Omental fat pad (tissue), 4 donors: ENCODE measurements around the gene CCNC. TPM values are rescaled to one million over a fixed set of nuclear protein-coding genes. Genes with fewer than 3 reads are reported as not detected.

Experiments used
- ATAC-seq: fragments of 150-250 bp; one replicate; pipeline ENCODE4 v1.9.1; 2016; ENCODE audit warnings: mild to moderate bottlenecking, moderate library complexity; ENCODE audit not compliant: low FRiP score
- DNase-seq: peaks from one replicate; pipeline ENCODE4 v3.0.0-alpha.2; 2019; ENCODE audit warnings: low spot score
- total RNA-seq, 4 donors: library from RNA; depleted of rRNA; stranded (reverse); fragments of >200 nt; gene quantifications; one replicate each; pipeline ENCODE4 v1.1.0, GENCODE V29; 2016
- TF ChIP-seq, protein P1 (sequence below), 3 donors: fragments of 450-650 bp; IDR thresholded peaks; one replicate each; pipeline ENCODE4 v1.5.1; 2016 to 2017; ENCODE audit warnings: antibody characterized with exemption in 3 of 3, mild to moderate bottlenecking in 3 of 3, moderate library complexity in 2 of 3

The CCNC gene
- total RNA-seq, 4 donors from 2014 or later, result 49.6 to 59.9 (median 50.3) TPM

- TF ChIP-seq, protein P1, sequence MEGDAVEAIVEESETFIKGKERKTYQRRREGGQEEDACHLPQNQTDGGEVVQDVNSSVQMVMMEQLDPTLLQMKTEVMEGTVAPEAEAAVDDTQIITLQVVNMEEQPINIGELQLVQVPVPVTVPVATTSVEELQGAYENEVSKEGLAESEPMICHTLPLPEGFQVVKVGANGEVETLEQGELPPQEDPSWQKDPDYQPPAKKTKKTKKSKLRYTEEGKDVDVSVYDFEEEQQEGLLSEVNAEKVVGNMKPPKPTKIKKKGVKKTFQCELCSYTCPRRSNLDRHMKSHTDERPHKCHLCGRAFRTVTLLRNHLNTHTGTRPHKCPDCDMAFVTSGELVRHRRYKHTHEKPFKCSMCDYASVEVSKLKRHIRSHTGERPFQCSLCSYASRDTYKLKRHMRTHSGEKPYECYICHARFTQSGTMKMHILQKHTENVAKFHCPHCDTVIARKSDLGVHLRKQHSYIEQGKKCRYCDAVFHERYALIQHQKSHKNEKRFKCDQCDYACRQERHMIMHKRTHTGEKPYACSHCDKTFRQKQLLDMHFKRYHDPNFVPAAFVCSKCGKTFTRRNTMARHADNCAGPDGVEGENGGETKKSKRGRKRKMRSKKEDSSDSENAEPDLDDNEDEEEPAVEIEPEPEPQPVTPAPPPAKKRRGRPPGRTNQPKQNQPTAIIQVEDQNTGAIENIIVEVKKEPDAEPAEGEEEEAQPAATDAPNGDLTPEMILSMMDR (IDR thresholded peaks at IDR 0.05), result no peak
- DNase-seq, result no peak
- ATAC-seq, result no peak
These were observed 42.7 kb upstream of the CCNC start for GRCh38 chr6:99611148-99611547.

DNA sequence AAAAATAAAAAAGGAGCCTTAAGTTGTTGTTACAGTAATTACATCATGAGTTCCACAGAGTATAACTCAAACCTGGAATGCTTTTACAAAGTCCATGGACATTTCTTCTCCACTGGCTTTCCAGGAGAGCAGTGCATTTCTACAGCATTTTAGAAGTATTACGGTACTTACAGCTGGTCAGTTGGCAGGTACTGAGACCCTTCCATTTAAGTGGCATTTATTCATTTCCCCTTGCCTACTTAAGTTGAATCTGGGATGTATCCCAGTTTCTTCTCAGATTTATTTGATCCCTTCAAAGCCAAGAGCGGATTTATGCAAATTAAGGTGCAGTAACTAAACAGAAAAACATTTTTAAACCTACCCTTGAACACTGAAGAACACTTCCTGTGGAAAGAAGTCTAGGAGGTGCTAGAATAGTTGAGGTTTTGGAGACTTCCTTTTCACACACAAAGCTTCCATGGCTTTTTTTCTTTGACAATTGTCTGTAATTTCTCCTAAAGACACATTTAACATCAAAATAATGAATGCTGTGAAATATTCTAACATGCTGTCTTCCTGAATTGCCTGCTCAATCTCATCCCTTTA, 41.5 kb upstream of the CCNC start:
- TF ChIP-seq, protein P1 (IDR thresholded peaks at IDR 0.05), result no peak
- ATAC-seq (no peak), DNase-seq (no peak)

- no peak for ATAC-seq
- TF ChIP-seq, protein P1 (IDR thresholded peaks at IDR 0.05), result no peak
- no peak for DNase-seq
These were observed 40.5 kb upstream of the CCNC start for GRCh38 chr6:99608886-99609482.

DNA sequence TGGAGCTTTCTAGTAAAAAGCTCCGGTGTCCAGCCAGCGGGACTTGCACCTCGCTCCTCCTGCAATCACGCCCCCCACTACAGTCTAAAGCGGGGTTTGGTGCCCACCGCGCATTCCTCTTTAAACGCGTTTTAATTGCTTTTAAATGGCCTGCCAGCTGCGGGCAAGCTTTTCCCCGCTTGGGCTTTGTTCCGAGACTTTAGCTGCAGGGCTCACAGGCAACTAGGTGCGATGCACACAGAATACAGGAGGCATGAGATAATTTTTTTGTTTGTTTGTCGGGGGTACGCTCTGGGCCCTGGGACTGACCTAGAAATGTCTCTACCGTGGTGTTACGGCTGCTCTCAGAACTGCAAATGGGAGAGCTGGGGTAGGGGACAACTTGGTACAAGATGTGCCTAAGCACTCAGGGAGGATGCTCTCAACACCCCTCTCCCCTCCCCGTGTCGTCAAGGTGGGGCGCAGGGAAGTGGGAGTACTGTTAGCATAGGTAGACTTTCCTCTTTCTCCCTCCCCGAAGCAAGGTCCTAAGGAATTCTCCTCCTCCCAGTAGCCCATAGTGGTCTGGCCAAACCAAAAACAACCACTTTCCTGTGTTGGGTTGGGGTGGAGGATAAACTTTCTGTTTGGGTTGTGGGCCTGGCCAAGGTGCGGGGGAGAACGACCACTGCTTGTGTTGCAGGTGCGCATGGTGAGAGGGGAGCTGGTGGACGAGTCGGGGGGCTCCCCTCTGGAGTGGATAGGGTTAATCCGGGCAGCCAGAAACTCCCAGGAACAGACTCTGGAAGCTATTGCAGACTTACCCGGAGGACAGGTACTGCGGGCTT, 39.8 kb upstream of the CCNC start:
- no peak for ATAC-seq
- TF ChIP-seq, protein P1 (IDR thresholded peaks at IDR 0.05), result no peak
- no peak for DNase-seq

- TF ChIP-seq, protein P1 (IDR thresholded peaks at IDR 0.05), result no peak
- DNase-seq (no peak), ATAC-seq (no peak)
These were observed 39.1 kb upstream of the CCNC start for GRCh38 chr6:99607416-99608036.

DNA sequence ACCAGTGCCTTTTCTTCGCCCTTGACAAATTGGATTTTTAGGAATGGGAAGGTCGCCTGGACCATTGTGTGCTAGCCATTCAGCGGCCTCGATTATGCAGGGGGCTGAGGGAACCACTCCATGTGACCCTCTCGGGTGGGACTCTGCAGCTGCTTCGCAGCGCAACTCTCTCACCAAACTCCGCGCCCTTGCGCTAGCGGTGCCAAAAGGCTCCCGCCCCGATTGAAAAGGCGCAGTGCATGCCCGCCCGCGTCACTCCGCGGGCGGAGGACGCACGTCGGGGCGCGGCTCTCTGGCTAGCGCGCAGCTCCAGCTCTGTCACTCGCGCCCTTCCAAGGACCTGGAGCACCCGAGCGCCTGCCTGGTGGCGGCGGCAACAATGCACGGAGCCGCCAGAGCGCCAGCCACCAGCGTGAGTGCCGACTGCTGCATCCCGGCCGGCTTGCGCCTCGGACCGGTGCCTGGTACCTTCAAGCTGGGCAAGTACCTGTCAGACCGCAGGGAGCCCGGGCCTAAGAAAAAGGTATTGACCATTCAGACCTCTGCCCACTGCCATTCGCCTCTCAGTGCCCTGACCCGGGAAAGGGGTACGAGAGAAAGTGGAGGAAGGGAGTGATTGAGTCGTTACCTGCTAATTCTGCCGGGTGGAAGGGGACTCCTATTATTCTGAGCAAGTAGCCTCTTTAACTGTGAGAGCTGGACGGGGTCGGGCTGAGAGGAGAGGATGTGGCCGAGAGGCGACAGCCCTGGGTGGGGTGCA, 38.4 kb upstream of the CCNC start, which contains the start of gene PRDM13:
PRDM13 (plus strand) TSS at position 178 of the 760 bp plus-strand sequence; CDS start at position 380, 202 bp downstream.
- TF ChIP-seq, protein P1 (IDR thresholded peaks at IDR 0.05), result no peak
- ATAC-seq (no peak), DNase-seq (no peak)
